HUDEP-2 (cell line): ENCODE results near the gene TFAM.
"Not testable (repeated sequence)": the region's sequence is repeated elsewhere in the genome, so short reads cannot be mapped to it uniquely, and the experiment has no call there.

ENCODE experiments used
- DNase-seq, 76 experiments: peaks; one replicate each; lab custom pipeline; 2025; ENCODE audit not compliant: unreplicated experiment in 76 of 76; lab: John Stamatoyannopoulos, UW

The TFAM gene

GRCh38 chr10:58372607-58373441 lies 12.4 kb upstream of the TFAM start:
- DNase-seq: no peak

- no peak for DNase-seq
Measured at GRCh38 chr10:58373442-58373827, 11.8 kb upstream of the TFAM start.

GRCh38 chr10:58382489-58382995 lies 2.7 kb upstream of the TFAM start:
- no peak for DNase-seq

GRCh38 chr10:58384095-58384494 lies 1.1 kb upstream of the TFAM start:
- DNase-seq: peak in 3 of 76 experiments; percentile 1 to 18 (median 9)

- no peak for DNase-seq
Measured at GRCh38 chr10:58384544-58384998, 639 bp upstream of the TFAM start.

GRCh38 chr10:58385784-58386112 lies 538 bp downstream of the TFAM start:
- peak in 32 of 76 experiments; percentile 0 to 34 (median 14) for DNase-seq

GRCh38 chr10:58389024-58389423 lies 3.8 kb downstream of the TFAM start:
- no peak for DNase-seq

- DNase-seq: no peak
Measured at GRCh38 chr10:58393317-58393716, 8.1 kb downstream of the TFAM start.

- DNase-seq: no peak
Measured at GRCh38 chr10:58394471-58394870, 9.3 kb downstream of the TFAM start.

- no peak for DNase-seq
Measured at GRCh38 chr10:58396057-58396456, 10.8 kb downstream of the TFAM start.

- DNase-seq: no peak
Measured at GRCh38 chr10:58397830-58398229, 12.6 kb downstream of the TFAM start.

GRCh38 chr10:58399410-58399809 lies 14.2 kb downstream of the TFAM start:
- no peak for DNase-seq

GRCh38 chr10:58400609-58401008 lies 15.4 kb downstream of the TFAM start:
- DNase-seq: no peak

- DNase-seq: no peak
Measured at GRCh38 chr10:58404001-58404400, 18.8 kb downstream of the TFAM start.

- no peak for DNase-seq
Measured at GRCh38 chr10:58409956-58410610, 24.9 kb downstream of the TFAM start.

- no peak for DNase-seq
Measured at GRCh38 chr10:58412502-58412961, 27.3 kb downstream of the TFAM start.

GRCh38 chr10:58414270-58415041 lies 29.2 kb downstream of the TFAM start:
- DNase-seq: peak in 1 of 76 experiments; percentile 0

- DNase-seq: no peak
Measured at GRCh38 chr10:58415757-58416156, 30.5 kb downstream of the TFAM start.

- DNase-seq: not testable (repeated sequence)
Measured at GRCh38 chr10:58417902-58418301, 32.7 kb downstream of the TFAM start.

GRCh38 chr10:58424176-58424575 lies 39.0 kb downstream of the TFAM start:
- no peak for DNase-seq

- DNase-seq: not testable (repeated sequence)
Measured at GRCh38 chr10:58428436-58428835, 43.2 kb downstream of the TFAM start.
